GM20000 (cell line): ENCODE results near the gene SCO2.

Experiments used
- DNase-seq: peaks from one replicate; pipeline ENCODE4 v3.0.0; 2012; ENCODE audit warnings: low spot score
- CTCF ChIP-seq: IDR thresholded peaks from 2 replicates; pipeline ENCODE4 v1.5.1; 2012; ENCODE audit warnings: mild to moderate bottlenecking, control low read depth; ENCODE audit errors: extremely low read depth, missing control alignments

SCO2 gene

GRCh38 chr22:50525104-50525857 is at the start of gene SCO2:
Gene SCO2 (minus strand): TSS chr22:50525598. CDS start chr22:50524411, 1,187 bp downstream.
- TF ChIP-seq CTCF = peak; percentile 40
- peak; percentile 99 for DNase-seq

GRCh38 chr22:50574383-50574755 is 49.0 kb upstream of the SCO2 start:
- DNase-seq = no peak
- no peak for TF ChIP-seq CTCF

GRCh38 chr22:50573491-50574382 is 48.3 kb upstream of the SCO2 start:
- TF ChIP-seq CTCF = no peak

GRCh38 chr22:50572965-50573364 is 47.6 kb upstream of the SCO2 start:
- no peak for TF ChIP-seq CTCF
- no peak for DNase-seq

More at GRCh38 chr22:50573491-50574382, 48.3 kb upstream of the SCO2 start:
- DNase-seq = no peak

- no peak for DNase-seq
- TF ChIP-seq CTCF = no peak
These were observed 46.1 kb upstream of the SCO2 start for GRCh38 chr22:50571264-50572175.

GRCh38 chr22:50570861-50571260 is 45.5 kb upstream of the SCO2 start:
- no peak for TF ChIP-seq CTCF
- DNase-seq = no peak
